ENCODE results near the gene PLEKHS1.

- TF ChIP-seq CTCF (IDR thresholded peaks at IDR 0.05; ENCODE audit: poor library complexity) (peak; percentile 30), EZH2phosphoT487 (IDR thresholded peaks at IDR 0.05; ENCODE audit: low read depth, severe bottlenecking, unreplicated experiment) (no peak), EZH2 (IDR thresholded peaks at IDR 0.05; ENCODE audit: borderline replicate concordance) (no peak)
Observed at GRCh38 chr10:113735913-113736312, 15.6 kb upstream of the PLEKHS1 start.
